KMS-11 (cell line): ENCODE data around the gene THRB.

Source experiments
- H2AFZ ChIP-seq: fragments of 200-600 bp; sonication (generic); 2 replicates; pipeline ENCODE4 v1.6.1; 2016; ENCODE audit warnings: antibody characterized with exemption, mixed run types, low read depth
- H3K27ac ChIP-seq: fragments of 200-600 bp; sonication (generic); 2 replicates; pipeline ENCODE4 v1.6.1; 2016; ENCODE audit warnings: mild to moderate bottlenecking, mixed run types
- H3K27me3 ChIP-seq: fragments of 200-600 bp; sonication (generic); 2 replicates; pipeline ENCODE4 v1.6.1; 2017; ENCODE audit warnings: mild to moderate bottlenecking, low read depth, mixed run types, moderate library complexity; ENCODE audit not compliant: insufficient read depth
- H3K36me3 ChIP-seq: fragments of 200-600 bp; sonication (generic); 2 replicates; pipeline ENCODE4 v1.6.1; 2017; ENCODE audit warnings: mild to moderate bottlenecking, mixed run types; ENCODE audit not compliant: insufficient read depth
- H3K4me1 ChIP-seq: fragments of 200-600 bp; sonication (generic); 2 replicates; pipeline ENCODE4 v1.6.1; 2016; ENCODE audit warnings: mild to moderate bottlenecking, low read depth, mixed run types; ENCODE audit not compliant: poor library complexity, severe bottlenecking
- H3K4me2 ChIP-seq: fragments of 200-600 bp; sonication (generic); 2 replicates; pipeline ENCODE4 v1.7.0; 2016; ENCODE audit warnings: mild to moderate bottlenecking, mixed run types
- H3K4me3 ChIP-seq: fragments of 200-600 bp; sonication (generic); IDR thresholded peaks from 2 replicates; pipeline ENCODE4 v1.6.1; 2017; ENCODE audit warnings: low read depth, low read length, mixed read lengths; ENCODE audit not compliant: insufficient read depth
- H3K79me2 ChIP-seq: fragments of 200-600 bp; sonication (generic); 2 replicates; pipeline ENCODE4 v1.6.1; 2016; ENCODE audit warnings: low read depth, mixed run types; ENCODE audit not compliant: insufficient read depth
- H3K9ac ChIP-seq: fragments of 200-600 bp; sonication (generic); 2 replicates; pipeline ENCODE4 v1.6.1; 2016; ENCODE audit warnings: mild to moderate bottlenecking, mixed run types
- H4K20me1 ChIP-seq: fragments of 200-600 bp; sonication (generic); 2 replicates; pipeline ENCODE4 v1.6.1; 2016; ENCODE audit warnings: mild to moderate bottlenecking, mixed run types; ENCODE audit not compliant: insufficient read depth
- CTCF ChIP-seq: fragments of 200-600 bp; sonication (generic); conservative IDR thresholded peaks from 2 replicates; pipeline ENCODE4 v1.6.1; 2017; ENCODE audit warnings: low read depth, mild to moderate bottlenecking, antibody characterized with exemption, low read length, moderate library complexity, mixed read lengths

The THRB gene

DNA sequence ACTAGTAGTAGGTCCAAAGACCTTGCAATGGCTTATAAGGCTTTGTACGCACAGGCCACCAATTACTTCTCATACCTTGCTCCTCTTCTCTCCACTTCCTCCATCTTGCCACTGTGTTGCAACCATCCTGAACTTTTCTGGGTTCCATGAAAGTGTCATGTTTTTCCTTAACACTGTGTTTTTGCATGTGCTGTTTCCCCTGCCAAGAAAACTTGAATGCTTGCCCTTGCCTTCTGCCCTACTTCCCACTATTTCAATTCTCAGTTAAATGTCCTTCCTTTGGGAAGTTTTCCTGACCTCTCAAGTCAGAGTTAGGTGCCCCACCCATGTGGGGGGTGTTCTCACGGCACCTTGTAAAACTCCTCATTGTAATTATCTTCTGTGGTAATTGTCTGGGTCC lies 182.8 kb downstream of the THRB start:
- H3K27me3 ChIP-seq = no peaks in the 10 kb centered on the region

GRCh38 chr3:24310887-24311286 lies 183.8 kb downstream of the THRB start:
- no peak overlapping the region for H3K4me3 ChIP-seq
- no peaks in the 10 kb centered on the region for H4K20me1 ChIP-seq
- no peak overlapping the region for H3K4me2 ChIP-seq
- H3K4me1 ChIP-seq = no peaks in the 10 kb centered on the region
- H3K79me2 ChIP-seq = no peaks in the 10 kb centered on the region
- H3K27ac ChIP-seq = no peak overlapping the region
- no peak overlapping the region for H2AFZ ChIP-seq
- no peaks in the 10 kb centered on the region for H3K27me3 ChIP-seq
- H3K36me3 ChIP-seq = no peaks in the 10 kb centered on the region
- H3K9ac ChIP-seq = no peak overlapping the region
- TF ChIP-seq CTCF = no peak

More for the DNA sequence above, 182.8 kb downstream of the THRB start:
- Histone ChIP-seq H3K27ac (no peak overlapping the region), H3K4me1 (no peaks in the 10 kb centered on the region), H2AFZ (no peak overlapping the region), H3K4me3 (no peak overlapping the region), H3K9ac (no peak overlapping the region), H3K4me2 (no peak overlapping the region), H3K79me2 (no peaks in the 10 kb centered on the region), H4K20me1 (no peaks in the 10 kb centered on the region), H3K36me3 (no peaks in the 10 kb centered on the region)
- TF ChIP-seq CTCF = no peak

DNA sequence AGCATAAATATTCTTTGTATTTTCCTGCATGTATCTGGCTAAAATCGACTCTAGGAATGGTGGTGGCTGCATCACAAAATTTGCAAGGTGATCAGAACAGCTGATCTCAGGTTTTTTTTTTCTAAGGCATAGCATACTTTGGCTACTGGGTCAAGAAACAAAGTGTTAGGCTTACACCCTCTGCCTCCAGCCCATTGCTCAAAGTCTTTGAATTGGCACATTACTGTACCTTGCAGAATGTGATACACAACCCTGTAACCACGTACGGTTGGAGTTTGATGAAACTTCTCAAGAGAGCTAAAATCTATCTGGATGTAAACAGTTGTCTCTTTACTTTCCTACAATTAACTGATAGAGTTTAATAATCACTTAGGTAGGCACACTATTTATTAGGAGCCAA lies 188.1 kb downstream of the THRB start:
- TF ChIP-seq CTCF = no peak
- Histone ChIP-seq H3K4me1 (no peaks in the 10 kb centered on the region), H3K79me2 (no peaks in the 10 kb centered on the region), H3K9ac (no peak overlapping the region), H3K27me3 (no peaks in the 10 kb centered on the region), H2AFZ (no peak overlapping the region), H3K4me3 (no peak overlapping the region), H3K36me3 (no peaks in the 10 kb centered on the region), H3K27ac (no peak overlapping the region), H3K4me2 (no peak overlapping the region), H4K20me1 (no peaks in the 10 kb centered on the region)

- Histone ChIP-seq H3K4me3 (no peak overlapping the region), H3K9ac (no peak overlapping the region), H3K27me3 (no peaks in the 10 kb centered on the region), H3K79me2 (no peaks in the 10 kb centered on the region), H3K36me3 (no peaks in the 10 kb centered on the region), H3K4me2 (no peak overlapping the region), H3K27ac (no peak overlapping the region), H4K20me1 (no peaks in the 10 kb centered on the region), H2AFZ (no peak overlapping the region), H3K4me1 (no peaks in the 10 kb centered on the region)
- no peak for TF ChIP-seq CTCF
Measured at GRCh38 chr3:24305795-24306467, 188.7 kb downstream of the THRB start.
